ENCODE measurements around the gene MAEA. TPM values are rescaled to one million over a fixed set of nuclear protein-coding genes. Genes with fewer than 3 reads are reported as not detected.

The MAEA gene
- total RNA-seq, 2 donors from 2014 or later = 65.8 to 124 TPM

GRCh38 chr4:1255699-1256098 is 34.0 kb upstream of the MAEA start:
- TF ChIP-seq CTCF (IDR thresholded peaks at IDR 0.05) = no peak
- Histone ChIP-seq H3K36me3 (no peaks in the 10 kb centered on the region), H3K4me3 (no peak overlapping the region), H3K9ac (ENCODE audit: low read depth in 2 of 2, low read length in 2 of 2) (no peak overlapping the region), H3K27me3 (no peaks in the 10 kb centered on the region), H3K27ac (no peak overlapping the region), H3K4me1 (no peaks in the 10 kb centered on the region), H3K9me3 (no peaks in the 10 kb centered on the region)
- intact Hi-C loops (cut with DNase I) = no loop called here
- no peak for DNase-seq

GRCh38 chr4:1258457-1258856 is 31.2 kb upstream of the MAEA start:
- H3K9ac ChIP-seq (ENCODE audit: low read depth in 2 of 2, low read length in 2 of 2) = no peak overlapping the region
- TF ChIP-seq CTCF (IDR thresholded peaks at IDR 0.05) = no peak
- H3K36me3 ChIP-seq = no peaks in the 10 kb centered on the region
- H3K27me3 ChIP-seq = no peaks in the 10 kb centered on the region
- H3K4me1 ChIP-seq = no peaks in the 10 kb centered on the region
- no peak overlapping the region for H3K27ac ChIP-seq
- no peak for DNase-seq
- intact Hi-C loops (cut with DNase I) = no loop called here
- no peaks in the 10 kb centered on the region for H3K9me3 ChIP-seq
- no peak overlapping the region for H3K4me3 ChIP-seq

GRCh38 chr4:1259966-1260365 is 29.7 kb upstream of the MAEA start:
- no peak overlapping the region for H3K27ac ChIP-seq
- H3K36me3 ChIP-seq = no peaks in the 10 kb centered on the region
- no peak for TF ChIP-seq CTCF (IDR thresholded peaks at IDR 0.05)
- no peaks in the 10 kb centered on the region for H3K27me3 ChIP-seq
- no peaks in the 10 kb centered on the region for H3K9me3 ChIP-seq
- intact Hi-C loops (cut with DNase I) = no loop called here
- DNase-seq = no peak
- no peaks in the 10 kb centered on the region for H3K4me1 ChIP-seq
- no peak overlapping the region for H3K4me3 ChIP-seq
- no peak overlapping the region for H3K9ac ChIP-seq (ENCODE audit: low read depth in 2 of 2, low read length in 2 of 2)

- no peaks in the 10 kb centered on the region for H3K27me3 ChIP-seq
- no peaks in the 10 kb centered on the region for H3K4me1 ChIP-seq
- TF ChIP-seq CTCF (IDR thresholded peaks at IDR 0.05) = no peak
- no peak for DNase-seq
- H3K27ac ChIP-seq = no peak overlapping the region
- intact Hi-C loops (cut with DNase I) = no loop called here
- H3K36me3 ChIP-seq = no peaks in the 10 kb centered on the region
- H3K9me3 ChIP-seq = no peaks in the 10 kb centered on the region
- H3K4me3 ChIP-seq = no peak overlapping the region
- H3K9ac ChIP-seq (ENCODE audit: low read depth in 2 of 2, low read length in 2 of 2) = no peak overlapping the region
These were observed 29.1 kb upstream of the MAEA start for GRCh38 chr4:1260418-1261106.

GRCh38 chr4:1261107-1261928 is 28.4 kb upstream of the MAEA start:
- H3K27me3 ChIP-seq = no peaks in the 10 kb centered on the region
- TF ChIP-seq CTCF (IDR thresholded peaks at IDR 0.05) = no peak
- DNase-seq = no peak
- H3K4me3 ChIP-seq = no peak overlapping the region
- H3K9ac ChIP-seq (ENCODE audit: low read depth in 2 of 2, low read length in 2 of 2) = no peak overlapping the region
- H3K4me1 ChIP-seq = no peaks in the 10 kb centered on the region
- intact Hi-C loops (cut with DNase I) = no loop called here
- no peak overlapping the region for H3K27ac ChIP-seq
- H3K9me3 ChIP-seq = no peaks in the 10 kb centered on the region
- no peaks in the 10 kb centered on the region for H3K36me3 ChIP-seq
